ENCODE data around the gene PC. TPM values are rescaled to one million over a fixed set of nuclear protein-coding genes. Genes with fewer than 3 reads are reported as not detected.

Gene PC
- total and polyA plus RNA-seq, 9 of the 15 experiments (the other 6 are each of a cell fraction or from before 2014, with no cell fraction given) = 0.94 to 38.0 (median 8.7) TPM

DNA sequence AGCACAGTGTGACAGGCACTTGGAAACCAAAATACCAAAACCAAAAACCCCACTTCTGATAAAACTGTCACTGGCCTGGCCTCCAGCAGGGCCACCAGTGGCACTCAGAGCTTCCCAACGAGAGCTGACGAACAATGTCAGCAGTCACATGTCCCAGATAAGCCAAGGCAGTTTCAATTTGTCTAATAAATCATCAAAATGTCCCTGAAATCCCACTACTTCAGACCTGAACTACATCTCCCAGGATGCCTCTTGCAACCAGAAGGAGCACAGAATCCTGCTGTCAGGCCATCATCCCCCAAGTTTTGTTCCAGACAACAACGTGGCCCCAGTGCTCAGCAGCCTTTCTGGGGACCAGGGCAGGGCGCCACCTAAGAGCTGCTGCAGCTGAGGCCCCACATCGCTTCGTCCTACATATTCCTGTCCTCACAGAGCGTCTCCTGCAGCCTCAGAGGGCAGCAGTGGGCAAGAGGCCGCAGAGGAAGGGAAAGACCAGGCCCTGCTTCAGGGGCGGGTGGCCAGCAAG, 76.2 kb downstream of the PC start (continued):
- TF ChIP-seq, protein P1, sequence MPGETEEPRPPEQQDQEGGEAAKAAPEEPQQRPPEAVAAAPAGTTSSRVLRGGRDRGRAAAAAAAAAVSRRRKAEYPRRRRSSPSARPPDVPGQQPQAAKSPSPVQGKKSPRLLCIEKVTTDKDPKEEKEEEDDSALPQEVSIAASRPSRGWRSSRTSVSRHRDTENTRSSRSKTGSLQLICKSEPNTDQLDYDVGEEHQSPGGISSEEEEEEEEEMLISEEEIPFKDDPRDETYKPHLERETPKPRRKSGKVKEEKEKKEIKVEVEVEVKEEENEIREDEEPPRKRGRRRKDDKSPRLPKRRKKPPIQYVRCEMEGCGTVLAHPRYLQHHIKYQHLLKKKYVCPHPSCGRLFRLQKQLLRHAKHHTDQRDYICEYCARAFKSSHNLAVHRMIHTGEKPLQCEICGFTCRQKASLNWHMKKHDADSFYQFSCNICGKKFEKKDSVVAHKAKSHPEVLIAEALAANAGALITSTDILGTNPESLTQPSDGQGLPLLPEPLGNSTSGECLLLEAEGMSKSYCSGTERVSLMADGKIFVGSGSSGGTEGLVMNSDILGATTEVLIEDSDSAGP (CRISPR knock-in tag; IDR thresholded peaks at IDR 0.05) = no peak
- TF ChIP-seq, protein P2, sequence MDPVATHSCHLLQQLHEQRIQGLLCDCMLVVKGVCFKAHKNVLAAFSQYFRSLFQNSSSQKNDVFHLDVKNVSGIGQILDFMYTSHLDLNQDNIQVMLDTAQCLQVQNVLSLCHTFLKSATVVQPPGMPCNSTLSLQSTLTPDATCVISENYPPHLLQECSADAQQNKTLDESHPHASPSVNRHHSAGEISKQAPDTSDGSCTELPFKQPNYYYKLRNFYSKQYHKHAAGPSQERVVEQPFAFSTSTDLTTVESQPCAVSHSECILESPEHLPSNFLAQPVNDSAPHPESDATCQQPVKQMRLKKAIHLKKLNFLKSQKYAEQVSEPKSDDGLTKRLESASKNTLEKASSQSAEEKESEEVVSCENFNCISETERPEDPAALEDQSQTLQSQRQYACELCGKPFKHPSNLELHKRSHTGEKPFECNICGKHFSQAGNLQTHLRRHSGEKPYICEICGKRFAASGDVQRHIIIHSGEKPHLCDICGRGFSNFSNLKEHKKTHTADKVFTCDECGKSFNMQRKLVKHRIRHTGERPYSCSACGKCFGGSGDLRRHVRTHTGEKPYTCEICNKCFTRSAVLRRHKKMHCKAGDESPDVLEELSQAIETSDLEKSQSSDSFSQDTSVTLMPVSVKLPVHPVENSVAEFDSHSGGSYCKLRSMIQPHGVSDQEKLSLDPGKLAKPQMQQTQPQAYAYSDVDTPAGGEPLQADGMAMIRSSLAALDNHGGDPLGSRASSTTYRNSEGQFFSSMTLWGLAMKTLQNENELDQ (CRISPR knock-in tag; IDR thresholded peaks at IDR 0.05; ENCODE audit: borderline replicate concordance) = no peak
- TF ChIP-seq, protein P3, sequence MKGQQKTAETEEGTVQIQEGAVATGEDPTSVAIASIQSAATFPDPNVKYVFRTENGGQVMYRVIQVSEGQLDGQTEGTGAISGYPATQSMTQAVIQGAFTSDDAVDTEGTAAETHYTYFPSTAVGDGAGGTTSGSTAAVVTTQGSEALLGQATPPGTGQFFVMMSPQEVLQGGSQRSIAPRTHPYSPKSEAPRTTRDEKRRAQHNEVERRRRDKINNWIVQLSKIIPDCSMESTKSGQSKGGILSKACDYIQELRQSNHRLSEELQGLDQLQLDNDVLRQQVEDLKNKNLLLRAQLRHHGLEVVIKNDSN (CRISPR knock-in tag; IDR thresholded peaks at IDR 0.05) = peak; percentile 67; the same call in 1 of the 2 replicates
- TF ChIP-seq ZNF184 (CRISPR knock-in tag; IDR thresholded peaks at IDR 0.05) = no peak
- TF ChIP-seq TSC22D4 (tag; IDR thresholded peaks at IDR 0.05) = no peak
- TF ChIP-seq, protein P4, sequence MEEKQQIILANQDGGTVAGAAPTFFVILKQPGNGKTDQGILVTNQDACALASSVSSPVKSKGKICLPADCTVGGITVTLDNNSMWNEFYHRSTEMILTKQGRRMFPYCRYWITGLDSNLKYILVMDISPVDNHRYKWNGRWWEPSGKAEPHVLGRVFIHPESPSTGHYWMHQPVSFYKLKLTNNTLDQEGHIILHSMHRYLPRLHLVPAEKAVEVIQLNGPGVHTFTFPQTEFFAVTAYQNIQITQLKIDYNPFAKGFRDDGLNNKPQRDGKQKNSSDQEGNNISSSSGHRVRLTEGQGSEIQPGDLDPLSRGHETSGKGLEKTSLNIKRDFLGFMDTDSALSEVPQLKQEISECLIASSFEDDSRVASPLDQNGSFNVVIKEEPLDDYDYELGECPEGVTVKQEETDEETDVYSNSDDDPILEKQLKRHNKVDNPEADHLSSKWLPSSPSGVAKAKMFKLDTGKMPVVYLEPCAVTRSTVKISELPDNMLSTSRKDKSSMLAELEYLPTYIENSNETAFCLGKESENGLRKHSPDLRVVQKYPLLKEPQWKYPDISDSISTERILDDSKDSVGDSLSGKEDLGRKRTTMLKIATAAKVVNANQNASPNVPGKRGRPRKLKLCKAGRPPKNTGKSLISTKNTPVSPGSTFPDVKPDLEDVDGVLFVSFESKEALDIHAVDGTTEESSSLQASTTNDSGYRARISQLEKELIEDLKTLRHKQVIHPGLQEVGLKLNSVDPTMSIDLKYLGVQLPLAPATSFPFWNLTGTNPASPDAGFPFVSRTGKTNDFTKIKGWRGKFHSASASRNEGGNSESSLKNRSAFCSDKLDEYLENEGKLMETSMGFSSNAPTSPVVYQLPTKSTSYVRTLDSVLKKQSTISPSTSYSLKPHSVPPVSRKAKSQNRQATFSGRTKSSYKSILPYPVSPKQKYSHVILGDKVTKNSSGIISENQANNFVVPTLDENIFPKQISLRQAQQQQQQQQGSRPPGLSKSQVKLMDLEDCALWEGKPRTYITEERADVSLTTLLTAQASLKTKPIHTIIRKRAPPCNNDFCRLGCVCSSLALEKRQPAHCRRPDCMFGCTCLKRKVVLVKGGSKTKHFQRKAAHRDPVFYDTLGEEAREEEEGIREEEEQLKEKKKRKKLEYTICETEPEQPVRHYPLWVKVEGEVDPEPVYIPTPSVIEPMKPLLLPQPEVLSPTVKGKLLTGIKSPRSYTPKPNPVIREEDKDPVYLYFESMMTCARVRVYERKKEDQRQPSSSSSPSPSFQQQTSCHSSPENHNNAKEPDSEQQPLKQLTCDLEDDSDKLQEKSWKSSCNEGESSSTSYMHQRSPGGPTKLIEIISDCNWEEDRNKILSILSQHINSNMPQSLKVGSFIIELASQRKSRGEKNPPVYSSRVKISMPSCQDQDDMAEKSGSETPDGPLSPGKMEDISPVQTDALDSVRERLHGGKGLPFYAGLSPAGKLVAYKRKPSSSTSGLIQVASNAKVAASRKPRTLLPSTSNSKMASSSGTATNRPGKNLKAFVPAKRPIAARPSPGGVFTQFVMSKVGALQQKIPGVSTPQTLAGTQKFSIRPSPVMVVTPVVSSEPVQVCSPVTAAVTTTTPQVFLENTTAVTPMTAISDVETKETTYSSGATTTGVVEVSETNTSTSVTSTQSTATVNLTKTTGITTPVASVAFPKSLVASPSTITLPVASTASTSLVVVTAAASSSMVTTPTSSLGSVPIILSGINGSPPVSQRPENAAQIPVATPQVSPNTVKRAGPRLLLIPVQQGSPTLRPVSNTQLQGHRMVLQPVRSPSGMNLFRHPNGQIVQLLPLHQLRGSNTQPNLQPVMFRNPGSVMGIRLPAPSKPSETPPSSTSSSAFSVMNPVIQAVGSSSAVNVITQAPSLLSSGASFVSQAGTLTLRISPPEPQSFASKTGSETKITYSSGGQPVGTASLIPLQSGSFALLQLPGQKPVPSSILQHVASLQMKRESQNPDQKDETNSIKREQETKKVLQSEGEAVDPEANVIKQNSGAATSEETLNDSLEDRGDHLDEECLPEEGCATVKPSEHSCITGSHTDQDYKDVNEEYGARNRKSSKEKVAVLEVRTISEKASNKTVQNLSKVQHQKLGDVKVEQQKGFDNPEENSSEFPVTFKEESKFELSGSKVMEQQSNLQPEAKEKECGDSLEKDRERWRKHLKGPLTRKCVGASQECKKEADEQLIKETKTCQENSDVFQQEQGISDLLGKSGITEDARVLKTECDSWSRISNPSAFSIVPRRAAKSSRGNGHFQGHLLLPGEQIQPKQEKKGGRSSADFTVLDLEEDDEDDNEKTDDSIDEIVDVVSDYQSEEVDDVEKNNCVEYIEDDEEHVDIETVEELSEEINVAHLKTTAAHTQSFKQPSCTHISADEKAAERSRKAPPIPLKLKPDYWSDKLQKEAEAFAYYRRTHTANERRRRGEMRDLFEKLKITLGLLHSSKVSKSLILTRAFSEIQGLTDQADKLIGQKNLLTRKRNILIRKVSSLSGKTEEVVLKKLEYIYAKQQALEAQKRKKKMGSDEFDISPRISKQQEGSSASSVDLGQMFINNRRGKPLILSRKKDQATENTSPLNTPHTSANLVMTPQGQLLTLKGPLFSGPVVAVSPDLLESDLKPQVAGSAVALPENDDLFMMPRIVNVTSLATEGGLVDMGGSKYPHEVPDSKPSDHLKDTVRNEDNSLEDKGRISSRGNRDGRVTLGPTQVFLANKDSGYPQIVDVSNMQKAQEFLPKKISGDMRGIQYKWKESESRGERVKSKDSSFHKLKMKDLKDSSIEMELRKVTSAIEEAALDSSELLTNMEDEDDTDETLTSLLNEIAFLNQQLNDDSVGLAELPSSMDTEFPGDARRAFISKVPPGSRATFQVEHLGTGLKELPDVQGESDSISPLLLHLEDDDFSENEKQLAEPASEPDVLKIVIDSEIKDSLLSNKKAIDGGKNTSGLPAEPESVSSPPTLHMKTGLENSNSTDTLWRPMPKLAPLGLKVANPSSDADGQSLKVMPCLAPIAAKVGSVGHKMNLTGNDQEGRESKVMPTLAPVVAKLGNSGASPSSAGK (IDR thresholded peaks at IDR 0.05) = no peak
- no peak for TF ChIP-seq ZFP30 (CRISPR knock-in tag; IDR thresholded peaks at IDR 0.05; ENCODE audit: borderline replicate concordance)
- TF ChIP-seq COPS2 (conservative IDR thresholded peaks at IDR 0.05) = no peak
- TF ChIP-seq MEIS2 (IDR thresholded peaks at IDR 0.05; ENCODE audit: partially characterized antibody) = peak; percentile 91
- no peak for TF ChIP-seq ZNF41 (CRISPR knock-in tag; conservative IDR thresholded peaks at IDR 0.05)
- no peak for TF ChIP-seq NR3C1 (CRISPR knock-in tag; IDR thresholded peaks at IDR 0.05)
